Measurements from ENCODE around the gene CORO7. TPM values are rescaled to one million over a fixed set of nuclear protein-coding genes. Genes with fewer than 3 reads are reported as not detected.
A peak's percentile ranks its signal among the peaks of the same experiment; 100 is the strongest.

The CORO7 gene
- polyA plus RNA-seq, 2 of the 4 experiments (the other 2 are of a cell fraction) = 6.0 to 11.9 TPM

DNA sequence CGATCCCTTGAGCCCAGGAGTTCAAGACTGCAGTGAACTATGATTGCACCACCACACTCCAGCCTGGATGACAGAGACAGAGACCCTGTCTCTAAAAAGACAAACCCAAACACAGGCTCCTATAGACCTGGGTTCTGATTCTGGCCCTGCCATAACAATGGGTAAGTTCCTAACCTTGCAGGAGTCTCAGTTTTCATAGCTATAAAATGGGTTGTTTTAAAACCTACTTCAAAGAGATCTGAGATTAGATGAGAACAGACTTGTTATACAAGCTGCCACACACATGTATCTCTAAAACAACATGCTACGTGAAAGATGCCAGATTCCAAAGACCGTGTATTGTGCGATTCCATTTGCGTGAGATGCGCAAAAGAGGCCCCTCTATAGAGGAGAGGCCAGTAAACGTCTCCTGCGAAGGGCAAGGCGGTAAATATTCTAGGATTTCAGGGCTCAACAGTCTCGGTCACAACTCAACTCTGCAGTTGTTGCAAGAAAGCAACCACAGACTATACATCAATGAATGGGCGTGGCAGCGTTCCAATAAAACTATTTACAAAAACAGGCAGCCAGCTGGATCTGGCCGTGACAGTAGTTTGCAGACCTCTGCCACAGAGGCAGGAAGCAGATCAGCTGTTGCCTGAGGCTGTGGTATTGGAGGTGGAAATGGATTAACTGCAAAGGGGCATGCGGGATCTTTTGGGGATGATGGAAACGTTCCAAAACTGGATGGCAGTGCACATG, 5.9 kb downstream of the CORO7 start:
- no peak overlapping the region for H3K27ac ChIP-seq
- ChIA-PET CTCF (interaction anchor here (1.0 to 32.6 kb wide), 7 partner anchors 8 to 156 kb away, joined by 3 to 833 read pairs (median 10); partner anchors contain the start of gene VASN), POLR2A (no interaction called here)
- TF ChIP-seq JUNB (IDR thresholded peaks at IDR 0.05) = no peak
- TF ChIP-seq MYC (IDR thresholded peaks at IDR 0.05; ENCODE audit: borderline replicate concordance, low read length) = no peak
- no peak for TF ChIP-seq RFX5 (IDR thresholded peaks at IDR 0.05)
- no peak for TF ChIP-seq CHD2 (IDR thresholded peaks at IDR 0.05; ENCODE audit: low read length, partially characterized antibody)
- TF ChIP-seq CBX8 (IDR thresholded peaks at IDR 0.05) = no peak
- TF ChIP-seq JUN (IDR thresholded peaks at IDR 0.05) = no peak
- no peak for TF ChIP-seq FOSB (CRISPR knock-in tag; IDR thresholded peaks at IDR 0.05)
- TF ChIP-seq, protein P1, sequence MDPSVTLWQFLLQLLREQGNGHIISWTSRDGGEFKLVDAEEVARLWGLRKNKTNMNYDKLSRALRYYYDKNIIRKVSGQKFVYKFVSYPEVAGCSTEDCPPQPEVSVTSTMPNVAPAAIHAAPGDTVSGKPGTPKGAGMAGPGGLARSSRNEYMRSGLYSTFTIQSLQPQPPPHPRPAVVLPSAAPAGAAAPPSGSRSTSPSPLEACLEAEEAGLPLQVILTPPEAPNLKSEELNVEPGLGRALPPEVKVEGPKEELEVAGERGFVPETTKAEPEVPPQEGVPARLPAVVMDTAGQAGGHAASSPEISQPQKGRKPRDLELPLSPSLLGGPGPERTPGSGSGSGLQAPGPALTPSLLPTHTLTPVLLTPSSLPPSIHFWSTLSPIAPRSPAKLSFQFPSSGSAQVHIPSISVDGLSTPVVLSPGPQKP (IDR thresholded peaks at IDR 0.05; ENCODE audit: low read depth, low read length) = no peak
- no peak for TF ChIP-seq NFE2L2 (conservative IDR thresholded peaks at IDR 0.05; ENCODE audit: low read length)
- TF ChIP-seq HEYL (CRISPR knock-in tag; IDR thresholded peaks at IDR 0.05) = no peak
- TF ChIP-seq, protein P2, sequence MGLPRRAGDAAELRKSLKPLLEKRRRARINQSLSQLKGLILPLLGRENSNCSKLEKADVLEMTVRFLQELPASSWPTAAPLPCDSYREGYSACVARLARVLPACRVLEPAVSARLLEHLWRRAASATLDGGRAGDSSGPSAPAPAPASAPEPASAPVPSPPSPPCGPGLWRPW (IDR thresholded peaks at IDR 0.05) = no peak
- no peak for TF ChIP-seq HDAC2 (IDR thresholded peaks at IDR 0.05)
- TF ChIP-seq KDM5A (IDR thresholded peaks at IDR 0.05) = no peak
- TF ChIP-seq FOSL2 (IDR thresholded peaks at IDR 0.05) = no peak
- TF ChIP-seq FOSL2 (CRISPR knock-in tag; IDR thresholded peaks at IDR 0.05) = no peak
- TF ChIP-seq, protein P3, sequence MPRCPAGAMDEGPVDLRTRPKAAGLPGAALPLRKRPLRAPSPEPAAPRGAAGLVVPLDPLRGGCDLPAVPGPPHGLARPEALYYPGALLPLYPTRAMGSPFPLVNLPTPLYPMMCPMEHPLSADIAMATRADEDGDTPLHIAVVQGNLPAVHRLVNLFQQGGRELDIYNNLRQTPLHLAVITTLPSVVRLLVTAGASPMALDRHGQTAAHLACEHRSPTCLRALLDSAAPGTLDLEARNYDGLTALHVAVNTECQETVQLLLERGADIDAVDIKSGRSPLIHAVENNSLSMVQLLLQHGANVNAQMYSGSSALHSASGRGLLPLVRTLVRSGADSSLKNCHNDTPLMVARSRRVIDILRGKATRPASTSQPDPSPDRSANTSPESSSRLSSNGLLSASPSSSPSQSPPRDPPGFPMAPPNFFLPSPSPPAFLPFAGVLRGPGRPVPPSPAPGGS (IDR thresholded peaks at IDR 0.05) = no peak
- no peak for TF ChIP-seq TP53 (CRISPR knock-in tag; IDR thresholded peaks at IDR 0.05)
- no peak for TF ChIP-seq ZFP36 (IDR thresholded peaks at IDR 0.05; ENCODE audit: borderline replicate concordance, partially characterized antibody)
- no peak overlapping the region for H3K4me2 ChIP-seq
- no peak for FAIRE-seq
- no peak for ATAC-seq
- no peaks in the 10 kb centered on the region for H3K9me3 ChIP-seq
- no peak overlapping the region for H3K4me3 ChIP-seq
- no peak for DNase-seq (ENCODE audit: low read depth in 1 of 2, low spot score in 1 of 2)
- H3K4me1 ChIP-seq = peaks cover 8% of the 10 kb centered on the region
- 87% methylated on average over 15 of the region's 15 CpGs for WGBS (ENCODE audit: missing lambda C conversion rate)

DNA sequence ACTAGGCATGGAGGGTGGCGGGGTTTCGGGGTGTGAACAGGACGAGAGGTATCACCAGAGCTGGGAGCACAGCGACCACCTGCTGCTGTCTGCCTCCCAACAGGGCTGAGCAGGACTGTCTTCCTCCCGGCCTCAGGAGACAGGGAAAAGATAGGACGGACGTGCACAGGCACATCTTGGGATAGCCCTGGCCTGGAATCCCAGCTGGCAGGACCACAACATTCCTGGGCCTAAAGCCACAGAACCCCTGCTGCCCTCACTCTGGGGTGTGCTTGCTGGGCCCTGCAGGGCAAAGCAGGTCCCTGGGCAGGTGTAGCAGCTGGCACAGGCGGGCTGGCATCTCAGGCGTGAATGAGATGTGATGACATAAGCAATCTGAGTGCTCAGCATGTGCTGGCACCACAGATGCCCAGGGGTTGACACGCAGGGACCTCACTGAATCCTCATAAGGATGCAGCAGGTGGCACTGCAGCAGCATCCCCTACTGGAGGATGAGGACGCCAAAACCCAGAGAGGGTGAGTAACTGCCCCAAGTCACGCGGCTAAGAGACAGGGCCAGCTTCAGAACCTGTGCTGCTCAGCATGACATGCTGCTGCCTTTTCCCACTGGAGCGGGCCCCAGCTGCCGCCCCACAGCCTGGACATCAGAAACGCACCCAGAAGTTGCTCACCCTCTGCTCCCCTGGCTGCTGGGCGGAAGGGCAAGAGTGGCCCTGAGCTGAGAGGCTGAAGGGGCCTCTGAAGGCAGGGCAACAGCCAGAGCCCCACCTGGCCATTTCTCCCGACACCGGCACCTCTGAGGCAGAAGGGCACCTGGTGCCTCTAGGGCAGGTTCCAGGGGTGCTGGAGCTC, 7.1 kb downstream of the CORO7 start:
- ChIA-PET CTCF (interaction anchor here (0.5 to 32.6 kb wide), 9 partner anchors 7 to 783 kb away, joined by 3 to 833 read pairs (median 4); partner anchors contain the start of gene VASN), POLR2A (no interaction called here)
- WGBS (ENCODE audit: missing lambda C conversion rate) = 89% methylated on average over 13 of the region's 19 CpGs
- FAIRE-seq (no peak), ATAC-seq (peak; percentile 50 to 64), DNase-seq (ENCODE audit: low read depth in 1 of 2, low spot score in 1 of 2) (peak; percentile 35 to 51)
- Histone ChIP-seq H3K4me1 (no peaks in the 10 kb centered on the region), H3K4me3 (no peak overlapping the region), H3K4me2 (no peak overlapping the region), H3K9me3 (no peaks in the 10 kb centered on the region), H3K27ac (no peak overlapping the region)
- TF ChIP-seq MAFK (IDR thresholded peaks at IDR 0.05; ENCODE audit: partially characterized antibody) (peak; percentile 56), HOXA7 (CRISPR knock-in tag; IDR thresholded peaks at IDR 0.05) (no peak), ZC3H11A (IDR thresholded peaks at IDR 0.05) (no peak)

DNA sequence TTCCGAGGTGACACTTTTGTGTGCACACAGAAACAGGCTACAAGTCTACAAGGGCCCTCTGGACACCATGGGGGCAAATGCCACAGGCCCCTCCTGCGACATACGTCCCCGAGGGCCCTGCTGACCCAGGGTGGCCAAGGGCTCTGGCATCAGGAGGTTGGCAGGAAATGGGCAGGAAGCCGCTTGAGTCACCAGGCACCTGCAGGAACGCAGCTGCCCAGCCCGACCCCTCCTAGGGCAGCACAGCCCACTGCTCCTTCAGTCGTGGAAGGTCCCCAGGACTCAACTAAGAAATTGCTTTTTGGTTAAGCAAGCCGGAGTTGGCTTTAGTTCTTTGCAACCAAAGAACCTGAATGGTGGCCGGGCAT, 8.1 kb downstream of the CORO7 start:
- Histone ChIP-seq H3K9me3 (no peaks in the 10 kb centered on the region), H3K4me2 (no peak overlapping the region), H3K4me1 (no peaks in the 10 kb centered on the region), H3K27ac (no peak overlapping the region), H3K4me3 (no peak overlapping the region)
- DNase-seq (ENCODE audit: low read depth in 1 of 2, low spot score in 1 of 2) = no peak
- ChIA-PET CTCF (interaction anchor here (1.2 to 32.6 kb wide), 3 partner anchors 24 to 98 kb away, joined by 3 to 833 read pairs (median 638); partner anchors contain the start of gene VASN), POLR2A (no interaction called here)
- ATAC-seq = no peak
- FAIRE-seq = no peak
- 94% methylated on average over 7 of the region's 10 CpGs for WGBS (ENCODE audit: missing lambda C conversion rate)
- TF ChIP-seq JUNB (IDR thresholded peaks at IDR 0.05) (no peak), SMC3 (IDR thresholded peaks at IDR 0.05) (no peak), NPAS2 (CRISPR knock-in tag; IDR thresholded peaks at IDR 0.05; ENCODE audit: borderline replicate concordance) (no peak), MAZ (IDR thresholded peaks at IDR 0.05; ENCODE audit: borderline replicate concordance, low read depth, low read length) (no peak), HDAC2 (IDR thresholded peaks at IDR 0.05) (no peak), ZFP36 (IDR thresholded peaks at IDR 0.05; ENCODE audit: borderline replicate concordance, partially characterized antibody) (no peak), POLR2AphosphoS2 (conservative IDR thresholded peaks at IDR 0.05; ENCODE audit: low read length) (no peak), MAFK (IDR thresholded peaks at IDR 0.05; ENCODE audit: partially characterized antibody) (no peak), KDM1A (IDR thresholded peaks at IDR 0.05; ENCODE audit: low read depth) (no peak)
- TF ChIP-seq, protein P4, sequence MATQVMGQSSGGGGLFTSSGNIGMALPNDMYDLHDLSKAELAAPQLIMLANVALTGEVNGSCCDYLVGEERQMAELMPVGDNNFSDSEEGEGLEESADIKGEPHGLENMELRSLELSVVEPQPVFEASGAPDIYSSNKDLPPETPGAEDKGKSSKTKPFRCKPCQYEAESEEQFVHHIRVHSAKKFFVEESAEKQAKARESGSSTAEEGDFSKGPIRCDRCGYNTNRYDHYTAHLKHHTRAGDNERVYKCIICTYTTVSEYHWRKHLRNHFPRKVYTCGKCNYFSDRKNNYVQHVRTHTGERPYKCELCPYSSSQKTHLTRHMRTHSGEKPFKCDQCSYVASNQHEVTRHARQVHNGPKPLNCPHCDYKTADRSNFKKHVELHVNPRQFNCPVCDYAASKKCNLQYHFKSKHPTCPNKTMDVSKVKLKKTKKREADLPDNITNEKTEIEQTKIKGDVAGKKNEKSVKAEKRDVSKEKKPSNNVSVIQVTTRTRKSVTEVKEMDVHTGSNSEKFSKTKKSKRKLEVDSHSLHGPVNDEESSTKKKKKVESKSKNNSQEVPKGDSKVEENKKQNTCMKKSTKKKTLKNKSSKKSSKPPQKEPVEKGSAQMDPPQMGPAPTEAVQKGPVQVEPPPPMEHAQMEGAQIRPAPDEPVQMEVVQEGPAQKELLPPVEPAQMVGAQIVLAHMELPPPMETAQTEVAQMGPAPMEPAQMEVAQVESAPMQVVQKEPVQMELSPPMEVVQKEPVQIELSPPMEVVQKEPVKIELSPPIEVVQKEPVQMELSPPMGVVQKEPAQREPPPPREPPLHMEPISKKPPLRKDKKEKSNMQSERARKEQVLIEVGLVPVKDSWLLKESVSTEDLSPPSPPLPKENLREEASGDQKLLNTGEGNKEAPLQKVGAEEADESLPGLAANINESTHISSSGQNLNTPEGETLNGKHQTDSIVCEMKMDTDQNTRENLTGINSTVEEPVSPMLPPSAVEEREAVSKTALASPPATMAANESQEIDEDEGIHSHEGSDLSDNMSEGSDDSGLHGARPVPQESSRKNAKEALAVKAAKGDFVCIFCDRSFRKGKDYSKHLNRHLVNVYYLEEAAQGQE (IDR thresholded peaks at IDR 0.05) = no peak

Measured in A549 (cell line).